HepG2 (cell line): ENCODE data around the gene ALPK3. TPM values are rescaled to one million over a fixed set of nuclear protein-coding genes. Genes with fewer than 3 reads are reported as not detected.

Experiments used
- ATAC-seq: fragments of 200-7000 bp; cut with Tn5 transposase; 3 replicates; pipeline ENCODE4 v1.9.1; 2020; ENCODE audit warnings: mild to moderate bottlenecking, moderate library complexity
- BruUV-seq: library from RNA; stranded (reverse); fragments of 400-500 nt; replicated peaks from 2 replicates; lab custom pipeline; 2021; lab: Mats Ljungman, UMichigan
- CTCF ChIA-PET: fragments of 300-600 bp; formaldehyde crosslinking; extraction: SDS; loops from one replicate; lab custom pipeline; 2021; ENCODE audit warnings: low total read pairs, inconsistent platforms, low intra/inter-chr PET ratio; lab: Yijun Ruan, JAX
- POLR2A ChIA-PET: fragments of 350-600 bp; sonication (Branson Sonifier 250); formaldehyde crosslinking; loops from one replicate; lab custom pipeline; 2020; ENCODE audit warnings: antibody characterized with exemption, inconsistent platforms; lab: Yijun Ruan, JAX
- DNase-seq: peaks from one replicate; pipeline ENCODE4 v3.0.0-alpha.2; 2015; ENCODE audit warnings: low spot score
- FAIRE-seq: peaks from 3 replicates; lab custom pipeline; 2011; peaks lifted over from hg19 to GRCh38; lab: Jason Lieb, UNC
- H2AFZ ChIP-seq: one replicate; pipeline ENCODE4 v1.6.1; 2011; ENCODE audit warnings: low read length, inconsistent platforms
- H3K27ac ChIP-seq: fragments of 300-600 bp; 3 replicates; pipeline ENCODE4 v1.8.0; 2011; ENCODE audit warnings: mixed run types, mild to moderate bottlenecking, mixed read lengths, low read length, inconsistent platforms; ENCODE audit not compliant: insufficient read depth; ENCODE audit errors: extremely low read length
- H3K27me3 ChIP-seq, 2 experiments: fragments of 200-600 bp in 1 of 2; 2 replicates in 1 of 2; 3 replicates in 1 of 2; pipeline versions ENCODE4 v1.6.0 to v1.8.0; 2011; ENCODE audit warnings: low read length in 2 of 2, mild to moderate bottlenecking in 2 of 2, moderate library complexity in 2 of 2, inconsistent platforms in 1 of 2; ENCODE audit not compliant: insufficient read depth in 2 of 2, control insufficient read depth in 1 of 2
- H3K36me3 ChIP-seq, 2 experiments: fragments of 200-600 bp in 1 of 2; replicated peaks in 1 of 2; 2 replicates in 1 of 2; 3 replicates in 1 of 2; pipeline versions ENCODE4 v1.5.1 to v1.8.0; 2011; ENCODE audit warnings: low read length in 2 of 2, inconsistent platforms in 1 of 2; ENCODE audit not compliant: insufficient read depth in 2 of 2, control insufficient read depth in 1 of 2
- H3K4me1 ChIP-seq: 2 replicates; pipeline ENCODE4 v1.5.1; 2012; ENCODE audit warnings: low read length, inconsistent platforms; ENCODE audit not compliant: insufficient read depth
- H3K4me2 ChIP-seq: 2 replicates; pipeline ENCODE4 v1.6.0; 2011; ENCODE audit warnings: low read depth, low read length, inconsistent platforms
- H3K4me3 ChIP-seq, 3 experiments: fragments of 200-600 bp in 1 of 3; sonication (generic), shearing (Covaris generic) in 1 of 3; replicated peaks in 1 of 3; 2 replicates each; pipeline ENCODE4 v1.5.1; 2011 to 2016; ENCODE audit warnings: low read length in 3 of 3, inconsistent platforms in 2 of 3, low read depth in 2 of 3, mild to moderate bottlenecking in 2 of 3, control low read depth in 1 of 3, mixed read lengths in 1 of 3; ENCODE audit not compliant: insufficient read depth in 1 of 3
- H3K79me2 ChIP-seq: one replicate; pipeline ENCODE4 v1.6.1; 2011; ENCODE audit warnings: low read length, inconsistent platforms; ENCODE audit not compliant: insufficient read depth
- H3K9ac ChIP-seq: 2 replicates; pipeline ENCODE4 v1.6.0; 2011; ENCODE audit warnings: mild to moderate bottlenecking, low read depth, low read length, inconsistent platforms; ENCODE audit not compliant: insufficient read depth
- H3K9me3 ChIP-seq: 2 replicates; pipeline ENCODE4 v1.5.1; 2012; ENCODE audit warnings: mild to moderate bottlenecking, low read length
- H4K20me1 ChIP-seq: 2 replicates; pipeline ENCODE4 v1.6.0; 2011; ENCODE audit warnings: inconsistent platforms, mild to moderate bottlenecking, low read length, moderate library complexity; ENCODE audit not compliant: insufficient read depth
- ARID5B ChIP-seq: IDR thresholded peaks from 2 replicates; pipeline ENCODE4 v1.4.0; 2020; ENCODE audit warnings: mild to moderate bottlenecking, missing genetic modification reagents
- EP300 ChIP-seq, 3 experiments: sonication (generic) in 1 of 3; formaldehyde crosslinking in 1 of 3; IDR thresholded peaks; 2 replicates each; pipeline versions ENCODE4 v1.5.1 to v1.6.1; 2011 to 2020; ENCODE audit warnings: low read depth in 2 of 3, low read length in 2 of 3, borderline replicate concordance in 1 of 3, improper control_type of control experiment in 1 of 3, mild to moderate bottlenecking in 1 of 3, missing genetic modification reagents in 1 of 3, moderate library complexity in 1 of 3
- GMEB1 ChIP-seq: sonication (generic); formaldehyde crosslinking; IDR thresholded peaks from 2 replicates; pipeline ENCODE4 v1.5.1; 2020; ENCODE audit warnings: missing genetic modification reagents, mild to moderate bottlenecking, borderline replicate concordance
- HOXD1 ChIP-seq: sonication (generic); formaldehyde crosslinking; IDR thresholded peaks from 2 replicates; pipeline ENCODE4 v1.5.0; 2020; ENCODE audit warnings: missing genetic modification reagents
- KLF11 ChIP-seq: IDR thresholded peaks from 2 replicates; pipeline ENCODE4 v1.6.1; 2016; ENCODE audit warnings: missing compliant biosample characterization
- SP140L ChIP-seq: sonication (generic); formaldehyde crosslinking; IDR thresholded peaks from 2 replicates; pipeline ENCODE4 v1.4.0; 2020; ENCODE audit warnings: missing genetic modification reagents, borderline replicate concordance
- TFAP4 ChIP-seq: sonication (generic); IDR thresholded peaks from 2 replicates; pipeline ENCODE4 v1.6.1; 2016; ENCODE audit warnings: low read depth, borderline replicate concordance
- ZNF17 ChIP-seq: sonication (generic); formaldehyde crosslinking; IDR thresholded peaks from 2 replicates; pipeline ENCODE4 v1.5.0; 2020; ENCODE audit warnings: mild to moderate bottlenecking, missing genetic modification reagents
- ZNF574 ChIP-seq: sonication (generic); formaldehyde crosslinking; IDR thresholded peaks from 2 replicates; pipeline ENCODE4 v1.4.0; 2020; ENCODE audit warnings: missing genetic modification reagents
- ZNF704 ChIP-seq: sonication (generic); formaldehyde crosslinking; IDR thresholded peaks from 2 replicates; pipeline ENCODE4 v1.8.1; 2023; ENCODE audit warnings: mild to moderate bottlenecking, inconsistent platforms, moderate library complexity, missing genetic modification reagents, borderline replicate concordance
- WGBS: methylation state at CpG from one replicate; pipeline ENCODE4 v1.1.6; 2017; ENCODE audit warnings: low lambda C conversion rate; 5-methylcytosine and 5-hydroxymethylcytosine counted together
- in situ Hi-C: cut with HindIII; loops from 2 replicates; pipeline ENCODE4 v1.10.0; 2017; ENCODE audit warnings: low pct_unique_long_range_greater_than_20kb; ENCODE audit not compliant: extremely low pct_ligation_motif_present
- intact Hi-C: fragments of 100-400 bp; cut with micrococcal nuclease; formaldehyde crosslinking; loops from one replicate; pipeline ENCODE4 v1.10.0; 2022; ENCODE audit not compliant: unreplicated experiment
- polyA plus RNA-seq, 8 experiments: library from polyadenylated mRNA; depleted of rRNA in 3 of 8; stranded (reverse) in 7 of 8; unstranded in 1 of 8; fragments of >200 nt; fragmentation: Illumina TruSeq in 4 of 8; extraction: Trizol in 4 of 8; gene quantifications; 2 replicates each; pipeline versions ENCODE4 v1.2.1 to v1.2.3, GENCODE V29; 2011 to 2016; ENCODE audit warnings: low read depth in 4 of 8, missing spikeins in 1 of 8, mixed read lengths in 1 of 8; ENCODE audit not compliant: insufficient read depth in 1 of 8
- total RNA-seq, 5 experiments: library from RNA; depleted of rRNA; stranded (reverse); fragments of >200 nt; fragmentation: Illumina TruSeq; extraction: Trizol; gene quantifications; 2 replicates each; pipeline ENCODE4 v1.2.3, GENCODE V29; 2016; ENCODE audit warnings: low read depth in 1 of 5

The ALPK3 gene
- total and polyA plus RNA-seq, 2 of the 13 experiments (the other 11 are each of a cell fraction or from before 2014, with no cell fraction given), result 0.04 to 0.42 TPM

- WGBS, result 39% methylated on average over 2 of the region's 2 CpGs
- TF ChIP-seq TFAP4 (no peak), EP300 (IDR thresholded peaks at IDR 0.05; ENCODE audit: low read depth in 2 of 2, low read length in 2 of 2) (no peak), EP300 (CRISPR knock-in tag; IDR thresholded peaks at IDR 0.05; ENCODE audit: borderline replicate concordance) (no peak), SP140L (no peak), ZNF704 (CRISPR knock-in tag) (no peak), HOXD1 (CRISPR knock-in tag) (no peak), GMEB1 (no peak), ARID5B (no peak), ZNF17 (CRISPR knock-in tag) (no peak), KLF11 (CRISPR knock-in tag) (no peak), ZNF574 (no peak)
Measured at GRCh38 chr15:84832448-84833040, 15.4 kb downstream of the ALPK3 start.

More at GRCh38 chr15:84832448-84833040, 15.4 kb downstream of the ALPK3 start:
- no TSS peak for BruUV-seq
- H3K36me3 ChIP-seq, result no peaks in the 10 kb centered on the region
- no peaks in the 10 kb centered on the region for H3K9me3 ChIP-seq
- FAIRE-seq (no peak), DNase-seq (no peak), ATAC-seq (no peak)
- no peaks in the 10 kb centered on the region for H3K4me1 ChIP-seq
- intact Hi-C loops (no loop called here), in situ Hi-C loops (loop anchor here (25.0 kb wide), 1 partner anchor 330 kb away; no protein-coding TSS in a partner anchor)
- H2AFZ ChIP-seq, result no peak overlapping the region
- ChIA-PET POLR2A (no interaction called here), CTCF (no interaction called here)
- H3K4me3 ChIP-seq, result no peak overlapping the region
- H3K4me2 ChIP-seq, result no peak overlapping the region
- no peak overlapping the region for H3K9ac ChIP-seq
- no peak overlapping the region for H3K27ac ChIP-seq
- no peaks in the 10 kb centered on the region for H3K79me2 ChIP-seq
- H4K20me1 ChIP-seq, result no peaks in the 10 kb centered on the region
- peaks cover 0 to 28% of the 10 kb centered on the region in 2 experiments; a peak in 3 of 5 replicates for H3K27me3 ChIP-seq
